ENCODE measurements around the gene FXYD5.
A peak's percentile ranks its signal among the peaks of the same experiment; 100 is the strongest.

Gene FXYD5

GRCh38 chr19:35154525-35155406 is at the start of gene FXYD5:
Gene FXYD5, plus strand, starts transcription at chr19:35154735. Its CDS starts 816 bp downstream, at chr19:35155551.
- DNase-seq (ENCODE audit: low read depth), result peak; percentile 54

GRCh38 chr19:35105047-35105410 is 49.5 kb upstream of the FXYD5 start:
- no peak for DNase-seq (ENCODE audit: low read depth)

DNA sequence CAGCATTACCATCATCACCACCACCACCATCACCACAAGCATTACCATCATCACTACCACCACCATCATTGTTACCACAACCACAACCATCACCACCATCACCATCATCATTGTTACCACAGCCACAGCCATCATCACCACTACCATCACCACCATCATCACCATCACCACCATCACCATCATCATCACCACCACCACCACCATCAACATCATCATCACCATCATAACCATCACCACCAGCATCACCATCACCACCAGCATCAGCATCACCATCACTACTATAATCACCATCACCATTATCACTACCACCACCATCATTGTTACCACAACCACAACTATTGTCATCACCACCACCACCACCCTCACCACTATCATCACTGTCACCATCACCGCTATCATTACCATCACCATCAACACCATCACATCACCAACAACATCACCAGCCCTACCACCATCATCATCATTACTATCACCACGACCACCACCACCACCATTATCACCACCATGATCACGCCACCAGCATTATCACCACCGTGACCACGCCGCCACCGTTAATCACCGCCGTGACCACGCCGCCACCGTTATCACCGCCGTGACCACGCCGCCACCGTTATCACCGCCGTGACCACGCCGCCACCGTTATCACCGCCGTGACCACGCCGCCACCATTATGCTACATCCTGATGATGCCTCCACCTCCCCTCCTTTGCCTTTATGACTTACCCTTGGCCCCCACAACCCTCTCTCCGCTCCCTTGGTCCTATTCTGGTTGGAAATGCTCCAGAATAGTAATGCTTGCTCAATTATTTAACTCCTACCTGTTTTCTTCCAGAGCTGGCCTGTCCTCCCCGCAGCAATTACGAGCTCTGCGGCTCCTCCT is 48.9 kb upstream of the FXYD5 start:
- DNase-seq (ENCODE audit: low read depth), result no peak

DNA sequence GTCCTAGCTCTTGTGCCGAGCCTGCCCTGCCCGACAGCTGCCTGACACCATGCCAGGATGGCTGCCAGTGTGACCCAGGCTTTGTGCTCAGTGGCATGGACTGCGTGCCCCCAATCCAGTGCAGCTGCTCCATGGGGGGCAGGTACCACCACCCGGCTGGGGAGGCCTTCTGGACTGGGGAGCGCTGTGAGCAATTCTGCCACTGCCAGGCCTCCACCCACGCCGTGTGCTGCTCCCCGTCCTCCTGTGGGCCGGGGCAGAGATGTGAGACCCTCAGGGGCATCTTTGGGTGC is 48.3 kb upstream of the FXYD5 start:
- no peak for DNase-seq (ENCODE audit: low read depth)

DNA sequence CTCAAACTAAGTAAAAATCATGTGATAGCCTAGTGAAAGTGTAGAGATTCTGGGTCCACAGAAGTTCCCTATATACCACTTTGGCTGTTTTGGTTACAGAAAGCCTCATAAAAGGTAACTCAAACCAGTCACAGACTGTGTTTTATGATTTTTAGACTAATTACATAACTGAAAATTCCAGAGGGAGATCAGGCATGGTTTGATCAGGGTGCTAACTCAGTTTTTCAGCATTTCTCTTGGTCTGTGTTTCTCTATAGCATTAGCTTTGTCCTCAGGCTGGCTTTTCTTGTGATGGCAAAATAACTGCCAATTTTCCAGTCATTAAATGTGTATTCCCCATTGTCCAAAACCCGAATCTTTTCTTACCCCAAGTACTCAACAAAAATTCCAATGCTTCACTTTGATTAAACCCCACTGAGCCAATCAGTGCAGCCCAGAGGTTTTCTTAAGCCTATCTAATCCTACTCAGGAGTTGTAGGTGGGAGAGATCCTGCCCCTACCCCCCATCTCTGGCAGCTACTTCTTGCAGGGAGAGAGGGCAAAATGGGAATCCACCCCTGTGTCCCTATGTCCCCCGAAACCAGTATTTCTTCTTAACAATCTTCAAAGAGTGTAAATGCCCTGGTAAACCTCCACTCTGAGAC is 47.5 kb upstream of the FXYD5 start:
- DNase-seq (ENCODE audit: low read depth), result no peak

- no peak for DNase-seq (ENCODE audit: low read depth)
Observed at GRCh38 chr19:35107545-35107944, 47.0 kb upstream of the FXYD5 start.

DNA sequence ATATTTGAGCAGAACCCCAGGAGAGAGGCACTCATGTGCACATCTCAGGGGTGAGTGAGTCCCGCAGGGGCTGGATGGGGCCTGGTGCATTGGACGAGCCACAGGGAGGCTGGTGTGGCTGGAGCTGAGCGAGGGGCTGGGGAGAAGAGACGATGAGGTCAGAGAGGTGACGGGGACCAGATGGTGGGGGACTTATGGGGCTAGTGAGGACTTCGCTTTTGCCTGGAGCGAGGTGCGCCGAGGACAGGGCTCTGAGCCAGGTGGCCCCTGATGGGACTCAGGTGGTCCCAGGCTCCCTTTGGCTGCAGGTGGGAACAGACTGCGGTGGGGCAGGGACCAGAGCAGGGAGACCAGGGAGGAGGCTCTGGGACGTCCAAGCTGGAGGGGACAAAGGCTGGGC is 45.8 kb upstream of the FXYD5 start:
- no peak for DNase-seq (ENCODE audit: low read depth)

- DNase-seq (ENCODE audit: low read depth), result no peak
Observed at GRCh38 chr19:35109395-35110112, 45.0 kb upstream of the FXYD5 start.

DNA sequence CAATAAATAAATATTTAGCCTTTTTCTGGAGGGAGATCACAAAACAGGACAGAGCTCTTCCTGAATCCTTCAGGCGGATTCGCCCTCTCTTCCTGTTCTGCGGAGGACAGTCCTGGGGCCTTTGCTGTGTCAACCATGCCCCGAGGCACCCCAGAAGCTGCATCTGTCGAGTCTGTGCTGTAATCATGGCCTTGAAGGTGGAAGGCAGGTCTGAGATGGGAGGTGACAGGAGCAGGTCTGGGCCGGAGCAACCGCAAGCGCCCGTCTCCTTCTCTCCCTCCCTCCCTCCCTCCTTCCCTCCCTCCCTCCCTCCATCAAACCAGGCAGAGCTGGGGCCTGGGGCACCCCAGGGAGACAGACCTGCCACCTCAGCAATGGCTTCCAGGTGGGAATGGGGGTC is 43.6 kb upstream of the FXYD5 start:
- no peak for DNase-seq (ENCODE audit: low read depth)

GRCh38 chr19:35112995-35113688 is 41.4 kb upstream of the FXYD5 start:
- DNase-seq (ENCODE audit: low read depth), result no peak

DNA sequence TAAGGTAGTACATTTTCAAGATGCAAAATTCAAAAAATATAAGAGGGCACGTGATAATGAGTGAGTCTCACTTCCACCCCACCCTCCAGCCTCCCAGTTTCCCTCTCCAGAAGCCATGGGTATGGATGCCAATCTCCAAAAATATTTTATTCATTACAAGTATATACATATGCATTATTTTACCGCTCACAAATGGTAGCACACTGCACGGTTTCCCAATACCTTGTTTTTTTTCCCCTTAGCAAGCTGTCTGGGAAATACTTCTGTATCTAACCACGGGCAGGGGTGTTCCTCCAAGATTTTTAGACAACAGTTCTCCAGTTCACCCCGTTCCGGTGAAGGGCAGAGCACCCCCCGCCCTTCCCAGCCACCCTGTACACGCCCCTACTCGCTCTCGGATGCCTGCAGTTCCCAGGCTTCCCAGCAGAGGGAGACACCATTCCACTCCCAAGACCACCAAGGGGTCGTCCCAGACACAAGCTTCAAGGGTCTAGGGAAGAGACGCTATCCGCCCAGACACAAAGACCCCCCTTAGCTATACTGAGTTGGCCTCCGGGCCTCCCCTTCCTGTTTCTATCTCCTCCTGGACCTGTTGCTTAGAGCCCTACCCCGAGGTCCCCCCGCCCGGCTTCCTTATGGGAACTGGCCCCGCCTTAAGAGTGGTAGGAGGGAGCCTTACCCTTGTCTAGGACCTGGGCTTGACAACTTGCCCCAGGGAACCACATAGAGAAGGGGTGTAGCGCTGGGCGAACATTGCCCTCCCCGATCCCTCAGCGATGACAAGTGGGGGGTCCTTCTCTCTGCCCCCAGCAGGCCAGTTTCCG is 40.0 kb upstream of the FXYD5 start:
- peak; percentile 52 for DNase-seq (ENCODE audit: low read depth)

DNA sequence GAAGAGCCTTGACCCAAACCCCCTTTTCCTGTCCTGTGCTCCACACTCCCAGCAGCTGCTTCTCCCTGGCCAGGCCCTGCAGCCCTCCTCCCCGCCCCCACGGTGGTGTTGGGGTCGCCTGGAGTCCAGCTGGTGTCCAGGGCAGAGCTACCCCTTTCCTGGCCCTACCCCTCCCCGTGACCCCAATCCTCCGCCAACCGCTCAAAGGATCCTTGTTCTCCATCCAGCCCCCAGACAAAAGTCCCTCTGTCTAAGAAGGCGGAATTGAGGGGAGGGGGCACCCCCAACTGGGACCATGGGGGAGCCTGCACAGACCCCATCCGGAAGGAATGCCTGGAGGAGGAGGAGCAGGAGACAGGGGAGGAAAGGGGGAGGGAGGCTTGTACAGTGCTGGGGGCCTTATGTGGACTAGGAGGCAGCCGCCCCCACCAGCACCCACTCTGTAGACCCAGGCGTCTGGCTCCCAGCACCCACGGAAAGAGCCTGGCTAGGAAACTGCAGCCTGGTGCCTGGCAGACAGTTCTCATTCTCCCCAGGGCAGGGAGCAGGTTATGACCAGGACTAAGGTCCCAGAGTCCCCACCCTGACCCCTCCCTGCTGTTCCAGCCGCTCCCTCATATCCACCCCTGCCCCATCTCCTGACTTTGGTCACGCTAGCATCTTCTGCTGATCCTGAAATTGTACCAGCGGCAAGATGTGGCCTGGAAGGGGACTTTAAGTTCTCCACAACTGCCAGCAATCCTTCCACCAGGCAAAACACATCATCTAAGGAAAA is 39.2 kb upstream of the FXYD5 start, which contains the start of gene FXYD3:
Gene FXYD3 (plus strand): TSS at position 647 of the 775 bp plus-strand sequence. CDS start 3,554 bp downstream, outside the sequence.
- DNase-seq (ENCODE audit: low read depth), result no peak

- DNase-seq (ENCODE audit: low read depth), result no peak
Observed at GRCh38 chr19:35116072-35116801, 38.3 kb upstream of the FXYD5 start.

DNA sequence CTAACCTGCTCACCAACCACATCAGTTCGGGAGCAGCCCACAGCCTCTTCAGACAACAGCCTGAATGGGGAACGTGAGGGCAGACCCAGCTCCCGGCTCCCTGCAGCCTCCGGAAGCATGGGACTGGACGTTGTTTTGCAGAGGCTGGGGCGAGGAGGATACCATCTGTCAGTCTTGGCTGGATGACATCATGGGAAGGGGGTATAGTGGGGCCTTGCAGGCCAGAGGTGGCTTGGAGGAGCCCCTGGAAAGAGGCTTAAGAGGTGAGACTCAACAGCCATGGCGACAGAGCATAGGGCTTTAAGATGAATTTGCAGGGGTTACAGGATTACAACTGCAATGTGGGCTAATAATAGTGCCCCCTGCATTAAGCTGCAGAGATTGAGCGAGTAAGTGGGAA is 37.4 kb upstream of the FXYD5 start:
- DNase-seq (ENCODE audit: low read depth), result no peak

- no peak for DNase-seq (ENCODE audit: low read depth)
Observed at GRCh38 chr19:35117799-35118198, 36.7 kb upstream of the FXYD5 start.

- no peak for DNase-seq (ENCODE audit: low read depth)
Observed at GRCh38 chr19:35118268-35119020, 36.1 kb upstream of the FXYD5 start.

- DNase-seq (ENCODE audit: low read depth), result no peak
Observed at GRCh38 chr19:35119091-35119490, 35.4 kb upstream of the FXYD5 start.

DNA sequence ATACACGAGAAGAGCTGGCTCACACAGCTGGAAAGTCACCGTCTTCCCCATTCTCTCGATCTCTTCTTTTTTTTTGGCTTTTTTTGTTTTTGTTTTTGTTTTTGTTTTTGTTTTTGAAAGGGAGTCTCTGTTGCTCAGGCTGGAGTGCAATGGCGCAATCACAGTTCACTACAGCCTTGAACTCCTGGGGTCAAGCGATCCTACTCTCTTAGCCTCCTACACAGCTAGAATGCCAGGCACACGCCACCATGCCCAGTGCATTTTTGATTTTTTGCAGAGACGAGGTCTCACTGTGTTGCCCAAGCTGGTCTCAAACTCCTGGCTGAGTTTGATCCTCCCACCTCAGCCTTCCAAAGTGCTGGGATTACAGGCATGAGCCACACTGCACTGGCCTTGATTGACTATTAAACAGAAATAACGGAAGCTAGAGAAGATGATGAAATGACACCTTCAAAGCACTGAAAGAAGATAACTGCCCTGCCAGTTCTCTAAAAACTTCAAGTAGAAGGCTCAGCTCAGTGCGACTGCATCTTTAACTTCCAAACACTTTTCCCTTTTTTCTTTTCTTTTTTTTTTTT is 34.9 kb upstream of the FXYD5 start:
- DNase-seq (ENCODE audit: low read depth), result no peak

Measured in activated gamma-delta T cell treated with anti-CD3 and anti-CD28 coated beads, Interleukin-2, amount 50 U/mL, for 16 hours (primary cell).